ENCODE results near the gene MC4R.

Gene MC4R

DNA sequence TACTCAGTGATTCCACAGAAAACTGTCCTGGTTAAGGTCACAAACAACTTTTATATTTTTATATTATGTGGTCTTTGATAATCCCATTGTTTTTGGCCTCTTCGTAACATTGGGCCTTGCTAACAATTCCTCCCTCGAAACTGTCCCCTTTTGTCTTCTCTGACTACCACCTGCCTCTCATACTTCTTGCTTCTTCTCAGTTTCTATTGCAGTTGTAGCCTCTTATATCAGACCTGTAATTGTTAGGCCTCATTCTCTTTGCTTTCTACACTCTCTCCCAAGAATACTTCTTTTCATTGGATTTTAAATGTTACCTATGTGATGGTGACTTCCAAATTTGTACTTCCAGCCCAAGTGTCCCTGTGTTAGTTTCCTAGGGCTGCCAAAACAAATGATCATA lies 44.7 kb downstream of the MC4R start:
- no peak for DNase-seq (ENCODE audit: low read depth)

- DNase-seq (ENCODE audit: low read depth) = no peak
Observed at GRCh38 chr18:60322591-60322990, 50.0 kb downstream of the MC4R start.
